Stimulated activated CD4-positive, alpha-beta T cell treated with anti-CD3 and anti-CD28 coated beads, Interleukin-15, amount 100 ng/mL, for 1 hour (primary cell): ENCODE results near the gene WDR53.
A peak's percentile ranks its signal among the peaks of the same experiment; 100 is the strongest.
"Not testable (repeated sequence)": the region's sequence is repeated elsewhere in the genome, so short reads cannot be mapped to it uniquely, and the experiment has no call there.

Experiments used
- DNase-seq, 2 donors: peaks; one replicate each; pipeline ENCODE4 v3.0.0-alpha.2; 2020; ENCODE audit warnings: low read depth in 1 of 2, low spot score in 1 of 2

Gene WDR53

DNA sequence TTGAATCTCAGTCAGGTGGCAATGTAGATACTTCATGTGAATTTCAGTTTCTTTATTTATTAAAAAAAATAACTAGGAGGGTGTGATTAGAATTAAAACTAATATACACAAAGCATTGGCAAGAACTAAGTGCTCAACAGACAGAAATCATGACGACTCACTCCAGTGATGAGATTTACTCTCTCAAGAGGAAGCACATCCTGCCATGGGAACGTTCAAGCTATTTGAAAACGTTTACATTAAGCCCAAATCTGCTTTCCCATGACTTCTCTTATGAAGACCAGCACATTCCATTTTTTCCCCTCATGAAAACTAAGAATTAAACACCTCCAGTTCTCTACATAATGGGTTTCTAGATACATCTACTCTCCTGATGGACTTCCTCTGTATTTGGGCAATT, 8.5 kb downstream of the WDR53 start:
- no peak for DNase-seq

DNA sequence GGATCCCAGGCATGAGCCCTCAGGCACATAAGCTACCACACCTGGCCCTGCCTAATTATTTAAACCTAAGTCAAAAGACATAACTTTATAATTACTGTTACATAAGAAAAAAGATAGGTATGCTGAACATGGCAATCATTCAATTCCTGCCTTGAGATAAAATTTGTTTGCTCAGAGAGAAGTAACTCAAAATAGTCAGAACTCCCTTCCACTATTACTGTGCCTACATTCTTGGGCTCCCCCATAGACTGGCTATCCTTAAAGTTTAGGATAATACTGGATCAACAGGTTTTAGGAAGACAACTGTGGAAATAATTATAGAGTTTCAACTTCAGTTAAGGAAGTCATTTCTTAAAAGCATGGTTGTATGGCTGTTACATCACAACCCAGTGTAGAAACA, 9.9 kb downstream of the WDR53 start:
- no peak for DNase-seq

GRCh38 chr3:196557236-196557635, 11.1 kb downstream of the WDR53 start:
- DNase-seq, result no peak

GRCh38 chr3:196555295-196555694, 13.1 kb downstream of the WDR53 start:
- DNase-seq, result no peak

DNA sequence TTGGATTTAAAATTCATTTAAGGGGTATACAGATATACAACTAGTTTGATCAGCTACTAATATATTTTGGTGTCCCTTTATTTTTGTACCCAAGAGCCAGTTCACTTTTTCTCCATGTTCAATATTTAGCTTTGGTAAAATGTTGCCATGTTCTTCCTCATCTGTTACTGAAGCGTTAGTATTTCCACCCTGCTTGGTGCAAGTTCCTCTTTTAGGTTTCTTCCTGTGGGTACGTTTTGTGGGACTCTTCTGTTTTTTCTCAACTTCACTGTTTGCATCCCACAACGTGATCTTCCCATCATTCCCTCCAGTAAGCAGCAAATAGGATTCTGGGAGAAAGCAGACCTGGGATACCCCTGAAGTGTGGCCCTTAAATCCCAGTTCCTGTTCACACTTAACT, 14.1 kb downstream of the WDR53 start:
- no peak for DNase-seq

DNA sequence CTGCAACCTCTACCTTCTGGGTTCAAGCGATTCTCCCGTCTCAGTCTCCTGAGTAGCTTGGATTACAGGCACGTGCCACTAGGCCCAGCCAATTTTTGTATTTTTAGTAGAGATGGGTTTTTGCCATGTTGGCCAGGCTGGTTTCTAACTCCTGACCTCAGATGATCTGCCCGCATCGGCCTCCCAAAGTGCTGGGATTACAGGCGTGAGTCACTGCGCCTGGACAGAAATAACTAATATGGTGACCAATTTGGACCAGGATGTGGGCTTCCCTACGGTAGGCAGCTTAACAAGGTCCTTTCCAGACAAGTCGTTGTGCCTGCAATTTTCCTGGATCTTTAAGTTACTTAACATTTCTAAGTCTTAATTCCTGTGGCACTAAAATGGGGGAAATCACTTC, 14.8 kb downstream of the WDR53 start:
- DNase-seq, result no peak

GRCh38 chr3:196552253-196552652, 16.1 kb downstream of the WDR53 start:
- no peak for DNase-seq

- not testable (repeated sequence) for DNase-seq
Measured at GRCh38 chr3:196550172-196550571, 18.2 kb downstream of the WDR53 start.

DNA sequence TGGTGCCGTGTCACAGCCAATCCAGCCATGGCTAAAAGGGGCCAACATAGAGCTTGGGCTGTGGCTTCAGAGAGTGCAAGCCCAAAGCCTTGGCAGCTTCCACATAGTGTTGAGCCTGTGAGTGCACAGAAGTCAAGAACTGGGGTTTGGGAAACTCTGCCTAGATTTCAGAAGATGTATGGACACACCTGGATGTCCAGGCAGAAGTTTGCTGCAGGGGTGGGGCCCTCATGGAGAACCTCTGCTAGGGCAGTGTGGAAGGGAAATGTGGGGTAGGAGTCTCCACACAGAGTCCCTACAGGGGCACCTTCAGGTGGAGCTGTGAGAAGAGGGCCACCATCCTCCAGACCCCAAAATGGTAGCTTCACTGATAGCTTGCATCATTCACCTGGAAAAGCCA, 19.0 kb downstream of the WDR53 start:
- DNase-seq, result not testable (repeated sequence)

GRCh38 chr3:196547067-196547466, 21.3 kb downstream of the WDR53 start:
- no peak for DNase-seq

- DNase-seq, result no peak
Measured at GRCh38 chr3:196546537-196546936, 21.8 kb downstream of the WDR53 start.

DNA sequence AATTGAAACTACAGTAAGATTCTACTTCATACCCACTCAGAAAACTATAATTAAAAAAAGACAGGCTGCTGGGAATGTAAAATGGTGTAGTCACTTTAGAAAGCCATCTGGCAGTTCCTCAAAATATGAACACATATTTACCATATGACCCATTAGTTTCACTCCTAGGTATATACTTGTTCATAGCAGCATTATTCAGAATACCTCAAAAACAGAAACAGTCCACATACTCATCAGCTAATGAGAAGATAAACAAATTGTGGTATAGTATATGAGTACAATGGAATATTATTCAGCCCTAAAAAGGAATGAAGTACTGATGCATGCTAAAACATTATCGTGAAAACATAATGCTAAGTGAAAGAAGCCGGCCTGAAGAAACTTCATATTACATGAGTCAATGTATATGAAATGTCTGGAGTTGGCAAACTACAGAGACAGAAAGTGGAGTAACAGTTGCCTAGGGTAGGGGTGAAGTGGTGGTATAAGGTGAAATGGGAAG, 23.8 kb downstream of the WDR53 start:
- no peak for DNase-seq

- no peak for DNase-seq
Measured at GRCh38 chr3:196541684-196542445, 26.5 kb downstream of the WDR53 start.

- DNase-seq, result peak; percentile 29 to 40
Measured at GRCh38 chr3:196537319-196537984, 30.9 kb downstream of the WDR53 start.

DNA sequence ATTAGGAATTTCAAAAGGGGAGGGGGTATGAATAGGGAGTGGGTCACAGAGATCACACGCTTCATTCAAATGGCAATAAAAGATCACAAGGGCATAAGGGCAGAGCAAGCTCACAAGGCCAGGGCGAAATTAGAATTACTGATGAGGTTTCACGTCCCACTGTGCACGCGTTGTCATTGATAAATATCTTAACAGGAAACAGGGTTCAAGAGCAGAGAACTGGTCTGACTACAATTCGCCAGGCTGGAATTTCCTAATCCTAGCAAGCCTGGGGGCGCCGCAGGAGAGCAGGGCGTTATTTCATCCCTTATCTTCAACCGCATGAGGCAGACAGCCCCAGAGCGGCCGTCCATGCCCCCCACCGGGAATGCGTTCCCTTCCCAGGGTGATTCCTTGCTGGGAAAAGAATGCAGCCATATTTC, 35.1 kb downstream of the WDR53 start:
- DNase-seq, result no peak

DNA sequence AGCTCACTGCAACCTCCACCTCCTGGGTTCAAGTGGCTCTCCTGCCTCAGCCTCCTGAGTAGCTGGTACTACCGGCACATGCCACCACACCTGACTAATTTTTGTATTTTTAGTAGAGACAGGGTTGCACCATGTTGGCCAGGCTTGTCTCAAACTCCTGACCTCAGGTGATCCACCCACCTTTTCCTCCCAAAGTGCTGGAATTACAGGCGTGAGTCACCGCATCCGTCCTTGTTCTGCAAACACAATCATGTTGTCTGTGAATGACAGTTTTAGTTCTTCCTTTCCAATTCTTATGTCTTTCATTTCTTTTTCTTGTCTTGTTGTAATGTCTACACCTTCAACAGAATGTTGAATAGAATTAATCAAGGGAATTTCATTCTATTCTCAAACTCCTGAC, 36.9 kb downstream of the WDR53 start:
- no peak for DNase-seq

DNA sequence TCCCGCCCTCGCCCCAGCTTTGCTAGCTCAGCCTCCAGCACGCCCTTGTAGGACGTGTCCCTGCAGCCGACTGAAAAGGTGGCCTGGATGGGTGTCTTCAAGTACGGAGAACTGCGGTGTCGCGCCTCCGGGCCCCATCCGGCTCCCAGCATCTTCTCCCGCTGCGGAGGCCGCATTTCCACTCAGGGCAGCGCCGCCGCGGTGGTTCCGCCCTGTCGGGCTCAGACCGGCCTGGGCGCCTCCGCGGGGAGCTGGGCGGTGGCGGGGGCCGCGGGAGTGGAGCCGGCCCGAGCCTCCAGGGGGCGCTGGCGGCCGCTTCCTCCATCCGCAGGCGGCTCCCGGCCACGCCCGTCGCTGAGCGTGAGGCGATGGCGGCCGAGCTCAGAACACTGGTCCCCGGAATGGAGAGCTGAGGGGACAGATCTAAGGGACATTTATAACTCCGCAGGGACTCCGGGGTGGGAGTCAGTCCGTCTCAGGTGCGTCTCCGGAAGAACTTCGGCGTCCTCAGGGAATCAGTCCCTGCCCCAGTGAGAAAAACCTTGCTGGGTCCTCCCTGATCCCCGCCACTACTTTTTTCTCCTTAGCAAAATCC, 39.6 kb downstream of the WDR53 start:
- DNase-seq, result peak; percentile 68 to 88

DNA sequence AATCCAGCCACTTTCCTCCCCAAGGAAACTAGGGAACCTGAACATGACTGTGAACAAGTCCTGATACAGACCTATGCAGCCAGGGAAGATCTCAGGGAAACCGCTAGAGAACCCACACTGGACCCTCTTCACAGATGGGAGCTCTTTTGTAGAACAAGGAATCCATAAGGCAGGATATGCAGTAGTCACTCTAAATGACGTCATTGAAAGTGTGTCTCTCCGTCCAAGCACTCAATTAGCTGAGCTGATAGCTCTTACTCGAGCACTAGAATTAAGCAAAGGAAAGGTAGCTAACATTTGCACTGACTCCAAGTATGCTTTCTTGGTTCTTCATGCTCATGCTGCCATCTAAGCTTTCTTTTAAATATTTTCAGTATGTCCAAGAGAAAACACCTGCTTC, 43.2 kb downstream of the WDR53 start:
- DNase-seq, result no peak

DNA sequence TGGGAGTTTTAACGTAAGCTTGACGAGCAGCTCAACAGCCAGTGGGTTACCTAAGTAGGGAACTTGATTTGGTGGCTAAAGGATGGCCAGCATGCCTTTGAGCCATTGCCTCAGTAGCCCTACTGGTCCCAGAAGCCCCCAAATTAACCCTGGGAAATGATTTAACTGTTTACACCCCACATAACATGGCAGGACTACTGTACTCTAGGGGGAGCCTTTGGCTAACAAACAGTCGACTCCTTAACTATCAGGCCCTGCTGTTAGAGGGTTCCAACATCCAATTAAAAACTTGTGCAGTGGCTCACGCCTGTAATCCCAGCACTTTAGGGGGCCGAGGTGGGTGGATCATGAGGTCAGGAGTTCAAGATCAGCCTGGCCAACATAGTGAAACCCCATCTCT, 43.8 kb downstream of the WDR53 start:
- no peak for DNase-seq

- no peak for DNase-seq
Measured at GRCh38 chr3:196523841-196524240, 44.5 kb downstream of the WDR53 start.

DNA sequence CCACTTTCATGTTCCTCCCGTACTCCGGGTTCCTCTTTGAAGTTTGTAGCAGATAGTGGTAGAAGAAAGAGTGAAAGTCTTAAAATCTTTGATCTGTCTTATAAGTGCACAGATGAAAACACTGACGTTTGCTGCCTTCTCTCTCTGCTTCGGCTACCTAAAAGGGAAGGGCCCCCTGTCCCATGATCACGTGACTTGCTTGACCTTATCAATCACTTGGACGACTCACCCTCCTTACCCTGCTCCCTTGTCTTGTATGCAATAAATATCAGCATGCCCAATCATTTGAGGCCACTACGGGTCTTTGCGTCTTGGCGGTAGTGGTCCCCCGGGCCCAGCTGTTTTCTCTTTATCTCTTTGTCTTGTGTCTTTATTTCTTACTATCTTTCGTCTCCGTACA, 47.1 kb downstream of the WDR53 start:
- DNase-seq, result not testable (repeated sequence)

DNA sequence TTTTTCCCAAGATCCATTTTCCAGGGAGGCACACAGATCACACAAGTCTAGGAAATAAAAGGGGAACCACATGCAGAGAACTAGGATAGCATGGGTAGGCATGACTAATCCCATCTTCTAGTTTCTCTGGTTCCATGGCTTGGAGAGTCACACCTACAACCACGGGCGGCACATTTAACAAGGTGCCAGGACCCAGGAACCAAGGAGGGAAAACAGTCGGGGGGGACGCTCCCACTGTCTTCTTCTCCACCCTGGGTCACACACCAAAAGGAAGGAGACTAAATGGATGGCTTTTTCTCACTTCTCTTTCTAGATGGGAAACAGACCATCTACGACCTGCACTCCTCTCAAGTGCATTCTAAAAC, 48.7 kb downstream of the WDR53 start:
- DNase-seq, result no peak
